H1 (cell line): Measurements from ENCODE around the gene DNTTIP2. TPM values are rescaled to one million over a fixed set of nuclear protein-coding genes. Genes with fewer than 3 reads are reported as not detected.
"Not testable (repeated sequence)": the region's sequence is repeated elsewhere in the genome, so short reads cannot be mapped to it uniquely, and the experiment has no call there.

Experiments used
- CTCF ChIA-PET: fragments of 300-600 bp; sonication (Branson Sonifier 250); formaldehyde crosslinking; loops from one replicate; lab custom pipeline; 2021; ENCODE audit not compliant: partially characterized antibody; lab: Charles Lee
- POLR2A ChIA-PET: fragments of 300-600 bp; sonication (Branson Sonifier 250); formaldehyde crosslinking; loops from one replicate; lab custom pipeline; 2021; ENCODE audit warnings: inconsistent platforms; ENCODE audit not compliant: partially characterized antibody; lab: Charles Lee
- DNase-seq, 2 experiments: peaks; one replicate each; pipeline versions ENCODE4 v3.0.0 to v3.0.0-alpha.2; 2010 to 2022; ENCODE audit warnings: low spot score in 2 of 2, low read depth in 1 of 2, mixed read lengths in 1 of 2
- FAIRE-seq: peaks from 2 replicates; lab custom pipeline; 2011; peaks lifted over from hg19 to GRCh38; lab: Jason Lieb, UNC
- H2AFZ ChIP-seq: 2 replicates; pipeline ENCODE4 v1.8.1; 2012; ENCODE audit warnings: low read length, inconsistent platforms
- H2AK5ac ChIP-seq: 2 replicates; pipeline ENCODE4 v1.6.1; 2013; ENCODE audit warnings: low read depth, low read length
- H2BK120ac ChIP-seq: replicated peaks from 2 replicates; pipeline ENCODE3; 2013; ENCODE audit warnings: low read depth, low read length, inconsistent platforms
- H2BK12ac ChIP-seq: 2 replicates; pipeline ENCODE4 v1.6.1; 2013; ENCODE audit warnings: low read depth, low read length
- H2BK15ac ChIP-seq: 2 replicates; pipeline ENCODE4 v1.6.1; 2013; ENCODE audit warnings: low read length
- H2BK20ac ChIP-seq: 2 replicates; pipeline ENCODE4 v1.6.1; 2013; ENCODE audit warnings: low read length
- H2BK5ac ChIP-seq: 2 replicates; pipeline ENCODE4 v1.6.1; 2013; ENCODE audit warnings: low read depth, low read length
- H3K14ac ChIP-seq: 2 replicates; pipeline ENCODE4 v1.6.1; 2013; ENCODE audit warnings: inconsistent platforms; ENCODE audit not compliant: insufficient read length
- H3K18ac ChIP-seq: 2 replicates; pipeline ENCODE4 v1.6.1; 2013; ENCODE audit warnings: low read length; ENCODE audit errors: extremely low read depth
- H3K23ac ChIP-seq: 2 replicates; pipeline ENCODE4 v1.6.1; 2013; ENCODE audit warnings: inconsistent platforms; ENCODE audit not compliant: insufficient read length
- H3K23me2 ChIP-seq: 2 replicates; pipeline ENCODE4 v1.6.1; 2013; ENCODE audit warnings: low read depth, low read length
- H3K27ac ChIP-seq: 2 replicates; pipeline ENCODE4 v1.6.1; 2011; ENCODE audit warnings: low read depth, low read length, inconsistent platforms
- H3K27me3 ChIP-seq, 4 experiments: replicated peaks in 1 of 4; 1 replicate in 1 of 4; 2 replicates in 3 of 4; pipeline versions ENCODE4 v1.6.1 to v1.8.1; 2011 to 2013; ENCODE audit warnings: low read length in 3 of 4, mild to moderate bottlenecking in 3 of 4, inconsistent platforms in 2 of 4, mixed read lengths in 2 of 4, moderate library complexity in 1 of 4; ENCODE audit not compliant: control insufficient read depth in 3 of 4, insufficient read depth in 3 of 4; ENCODE audit errors: extremely low read depth in 1 of 4
- H3K36me3 ChIP-seq, 4 experiments: 2 replicates each; pipeline versions ENCODE4 v1.6.1 to v1.8.1; 2011 to 2013; ENCODE audit warnings: mild to moderate bottlenecking in 4 of 4, low read length in 3 of 4, moderate library complexity in 2 of 4, control low read depth in 1 of 4, inconsistent platforms in 1 of 4; ENCODE audit not compliant: insufficient read depth in 4 of 4, control insufficient read depth in 2 of 4
- H3K4ac ChIP-seq: replicated peaks from 2 replicates; pipeline ENCODE3; 2013; ENCODE audit warnings: low read length, low read depth, mixed read lengths, inconsistent platforms; ENCODE audit not compliant: insufficient read length
- H3K4me1 ChIP-seq, 4 experiments: replicated peaks in 1 of 4; 1 replicate in 1 of 4; 2 replicates in 3 of 4; pipeline versions ENCODE4 v1.6.1 to v1.8.1; 2011 to 2013; ENCODE audit warnings: low read length in 3 of 4, inconsistent platforms in 2 of 4, mixed read lengths in 1 of 4; ENCODE audit not compliant: insufficient read depth in 4 of 4, control insufficient read depth in 3 of 4
- H3K4me2 ChIP-seq, 2 experiments: 2 replicates each; pipeline versions ENCODE4 v1.6.1 to v1.8.1; 2011 to 2013; ENCODE audit warnings: low read depth in 2 of 2, low read length in 2 of 2, control low read depth in 1 of 2, inconsistent platforms in 1 of 2, mild to moderate bottlenecking in 1 of 2; ENCODE audit not compliant: insufficient read depth in 1 of 2
- H3K4me3 ChIP-seq, 4 experiments: fragments of 200-600, 300-600 bp in 1 of 4; sonication (generic), shearing (Covaris generic), sonication (Bioruptor Twin) in 1 of 4; 2 replicates each; pipeline versions ENCODE4 v1.5.1 to v1.8.1; 2011 to 2016; ENCODE audit warnings: low read length in 4 of 4, low read depth in 3 of 4, control low read depth in 2 of 4, inconsistent platforms in 2 of 4, mild to moderate bottlenecking in 2 of 4, mixed read lengths in 1 of 4, moderate library complexity in 1 of 4; ENCODE audit not compliant: insufficient read depth in 2 of 4; ENCODE audit errors: extremely low read depth in 1 of 4
- H3K56ac ChIP-seq: replicated peaks from 2 replicates; pipeline ENCODE3; 2013; ENCODE audit warnings: low read depth, mild to moderate bottlenecking, mixed read lengths, low read length, inconsistent platforms; ENCODE audit not compliant: insufficient read length
- H3K79me1 ChIP-seq: 2 replicates; pipeline ENCODE4 v1.6.1; 2013; ENCODE audit warnings: low read depth, low read length, control low read depth
- H3K79me2 ChIP-seq, 2 experiments: 2 replicates each; pipeline versions ENCODE4 v1.6.1 to v1.8.1; 2012 to 2013; ENCODE audit warnings: low read length in 2 of 2, mild to moderate bottlenecking in 2 of 2, inconsistent platforms in 1 of 2; ENCODE audit not compliant: insufficient read depth in 2 of 2, control insufficient read depth in 1 of 2
- H3K9ac ChIP-seq, 4 experiments: replicated peaks in 1 of 4; 1 replicate in 1 of 4; 2 replicates in 3 of 4; pipeline versions ENCODE4 v1.6.1 to v1.8.1; 2011 to 2013; ENCODE audit warnings: low read depth in 3 of 4, low read length in 3 of 4, control low read depth in 2 of 4, mild to moderate bottlenecking in 2 of 4, moderate library complexity in 2 of 4, inconsistent platforms in 1 of 4; ENCODE audit errors: extremely low read depth in 1 of 4
- H3K9me3 ChIP-seq, 2 experiments: 2 replicates each; pipeline versions ENCODE4 v1.6.1 to v1.8.1; 2012 to 2013; ENCODE audit warnings: mild to moderate bottlenecking in 2 of 2, moderate library complexity in 2 of 2, control low read depth in 1 of 2, inconsistent platforms in 1 of 2, low read depth in 1 of 2, low read length in 1 of 2, mixed read lengths in 1 of 2; ENCODE audit not compliant: insufficient read depth in 2 of 2
- H4K20me1 ChIP-seq, 2 experiments: replicated peaks in 1 of 2; 2 replicates each; pipeline versions ENCODE3 to v1.8.1; 2011 to 2013; ENCODE audit warnings: inconsistent platforms in 2 of 2, low read length in 2 of 2, mild to moderate bottlenecking in 1 of 2; ENCODE audit not compliant: insufficient read depth in 2 of 2, control insufficient read depth in 1 of 2
- H4K5ac ChIP-seq: 2 replicates; pipeline ENCODE4 v1.6.1; 2013; ENCODE audit warnings: low read length, low read depth, mixed read lengths, inconsistent platforms; ENCODE audit not compliant: insufficient read length
- H4K8ac ChIP-seq: 2 replicates; pipeline ENCODE4 v1.8.0; 2013; ENCODE audit warnings: mild to moderate bottlenecking, moderate library complexity, low read length, inconsistent platforms; ENCODE audit not compliant: insufficient read depth; ENCODE audit errors: extremely low read depth
- H4K91ac ChIP-seq: replicated peaks from 2 replicates; pipeline ENCODE3; 2013; ENCODE audit warnings: low read length, mixed read lengths, inconsistent platforms; ENCODE audit not compliant: insufficient read length
- whole genome bisulfite sequencing, 2 experiments: shearing (Covaris generic) in 1 of 2; methylation state at CpG; one replicate each; pipeline versions ENCODE4 v1.1.6 to v1.1.7; 2013 to 2015; ENCODE audit warnings: low lambda C conversion rate in 2 of 2, mixed read lengths in 2 of 2, inconsistent platforms in 1 of 2, low coverage in 1 of 2, missing lambda C conversion rate in 1 of 2; ENCODE audit not compliant: insufficient replicate concordance in 2 of 2, insufficient coverage in 1 of 2, insufficient read length in 1 of 2; ENCODE audit errors: extremely low coverage in 1 of 2, missing lambda C conversion rate in 1 of 2; 5-methylcytosine and 5-hydroxymethylcytosine counted together
- polyA plus RNA-seq, 7 experiments: library from polyadenylated mRNA; depleted of rRNA in 3 of 7; stranded (reverse) in 5 of 7; unstranded in 2 of 7; fragments of >200 nt in 5 of 7; fragments of 200-250 nt in 2 of 7; gene quantifications; 1 replicate in 5 of 7; 2 replicates in 1 of 7; 4 replicates in 1 of 7; pipeline versions ENCODE4 v1.2.1 to v1.2.3, GENCODE V29; 2011 to 2013; ENCODE audit warnings: missing spikeins in 2 of 7, mixed read lengths in 2 of 7
- total RNA-seq: library from RNA; stranded (reverse); fragmentation: NEBNext Ultra II Directional; extraction: Animal tissue kit (Norgen Biotek cat#: 25700); gene quantifications from 2 replicates; pipeline ENCODE4 v1.2.1, GENCODE V29; 2021

Gene DNTTIP2
- total and polyA plus RNA-seq, 2 of the 8 experiments (the other 6 are each of a cell fraction or from before 2014, with no cell fraction given) = 6.3 to 80.4 TPM

DNA sequence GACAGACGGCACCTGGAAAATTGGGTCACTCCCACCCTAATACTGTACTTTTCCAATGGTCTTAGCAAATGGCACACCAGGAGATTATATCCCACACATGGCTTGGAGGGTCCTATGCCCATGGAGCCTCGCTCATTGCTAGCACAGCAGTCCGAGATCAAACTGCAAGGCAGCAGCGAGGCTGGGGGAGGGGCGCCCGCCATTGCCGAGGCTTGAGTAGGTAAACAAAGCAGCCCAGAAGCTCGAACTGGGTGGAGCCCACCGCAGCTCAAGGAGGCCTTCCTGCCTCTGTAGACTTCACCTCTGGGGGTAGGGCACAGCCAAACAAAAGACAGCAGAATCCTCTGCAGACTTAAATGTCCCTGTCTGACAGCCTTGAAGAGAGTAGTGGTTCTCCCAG is 23.0 kb downstream of the DNTTIP2 start:
- H3K18ac ChIP-seq, H3K23ac ChIP-seq, H4K8ac ChIP-seq, H3K4me3 ChIP-seq, H3K14ac ChIP-seq, DNase-seq, H3K79me2 ChIP-seq, H3K27ac ChIP-seq, H2BK12ac ChIP-seq, H2BK5ac ChIP-seq, H3K36me3 ChIP-seq, H2AK5ac ChIP-seq, H3K9ac ChIP-seq, H3K4ac ChIP-seq, H3K9me3 ChIP-seq, H2AFZ ChIP-seq, H2BK120ac ChIP-seq, H3K27me3 ChIP-seq, H4K5ac ChIP-seq, H3K4me1 ChIP-seq, H3K56ac ChIP-seq, H3K4me2 ChIP-seq, H3K79me1 ChIP-seq, H3K23me2 ChIP-seq, H4K91ac ChIP-seq, H2BK20ac ChIP-seq, FAIRE-seq, H2BK15ac ChIP-seq, H4K20me1 ChIP-seq: not testable (repeated sequence)
- 94% methylated on average over 8 of the region's 9 CpGs; no CpG with 5 or more reads in 1 of the 2 experiments for WGBS, 2 experiments
- POLR2A ChIA-PET = interaction anchor here (1.0 kb wide), 1 partner anchor 41 kb away, joined by 3 read pairs; no protein-coding TSS in a partner anchor
- CTCF ChIA-PET = interaction anchor here (0.6 to 1.5 kb wide), 2 partner anchors 27 to 227 kb away, joined by 3 to 4 read pairs; no protein-coding TSS in a partner anchor
